GM18517 (cell line): ENCODE results near the gene PHOX2A.
A peak's percentile ranks its signal among the peaks of the same experiment; 100 is the strongest.
"Not testable (repeated sequence)": the region's sequence is repeated elsewhere in the genome, so short reads cannot be mapped to it uniquely, and the experiment has no call there.

Experiments used
- ATAC-seq: cut with Tn5 transposase; IDR thresholded peaks from one replicate; pipeline ENCODE4 v1.9.1; 2021; ENCODE audit warnings: mild to moderate bottlenecking, moderate library complexity; ENCODE audit not compliant: unreplicated experiment

Gene PHOX2A

DNA sequence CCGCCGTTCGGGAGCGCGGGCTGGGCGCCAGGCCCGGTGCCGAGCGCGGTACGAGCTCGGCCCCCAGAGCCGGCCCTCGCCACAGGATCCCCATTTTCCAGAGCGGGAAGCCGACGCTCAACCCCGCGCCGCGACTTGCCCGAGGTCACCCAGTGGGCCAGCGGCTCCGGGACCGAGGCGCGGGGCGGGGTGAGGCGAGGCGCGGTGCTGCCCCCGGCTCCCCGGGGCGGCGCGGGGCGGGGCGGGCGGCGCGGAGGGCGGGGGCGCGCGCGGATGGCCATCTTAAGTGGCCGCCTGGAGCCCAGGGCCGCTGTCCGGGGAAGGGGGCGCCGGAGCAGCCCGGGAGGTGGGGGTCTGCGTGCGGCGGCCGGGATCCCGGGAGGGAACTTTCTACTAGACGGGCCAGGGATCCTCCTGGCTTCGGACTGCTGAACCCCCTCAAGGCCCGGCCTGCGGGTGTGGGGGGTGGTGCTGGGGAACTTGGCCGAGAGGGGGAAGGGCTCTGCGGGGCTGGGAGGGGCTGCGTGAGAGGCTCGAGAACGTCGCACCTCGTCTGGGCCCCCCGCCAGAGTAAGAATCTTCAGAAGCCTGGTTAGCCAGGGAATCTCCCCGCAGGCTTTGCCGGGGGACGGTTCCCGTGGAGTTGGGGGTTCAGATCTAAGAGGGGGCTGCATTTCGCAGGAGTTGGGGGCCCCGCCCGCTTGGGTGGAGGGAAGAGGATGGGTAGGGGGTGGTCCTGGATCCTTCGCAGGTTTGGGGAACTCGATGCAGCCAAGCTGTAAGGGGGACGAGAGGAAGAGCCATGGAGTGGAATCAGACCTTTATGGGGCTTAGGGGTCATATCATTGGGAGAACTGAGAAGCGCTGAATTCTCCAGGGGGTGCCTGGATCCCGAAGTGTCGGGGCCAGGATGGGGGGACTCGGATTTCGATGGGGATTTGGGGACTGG lies 20.1 kb downstream of the PHOX2A start:
- peak; percentile 51 for ATAC-seq

DNA sequence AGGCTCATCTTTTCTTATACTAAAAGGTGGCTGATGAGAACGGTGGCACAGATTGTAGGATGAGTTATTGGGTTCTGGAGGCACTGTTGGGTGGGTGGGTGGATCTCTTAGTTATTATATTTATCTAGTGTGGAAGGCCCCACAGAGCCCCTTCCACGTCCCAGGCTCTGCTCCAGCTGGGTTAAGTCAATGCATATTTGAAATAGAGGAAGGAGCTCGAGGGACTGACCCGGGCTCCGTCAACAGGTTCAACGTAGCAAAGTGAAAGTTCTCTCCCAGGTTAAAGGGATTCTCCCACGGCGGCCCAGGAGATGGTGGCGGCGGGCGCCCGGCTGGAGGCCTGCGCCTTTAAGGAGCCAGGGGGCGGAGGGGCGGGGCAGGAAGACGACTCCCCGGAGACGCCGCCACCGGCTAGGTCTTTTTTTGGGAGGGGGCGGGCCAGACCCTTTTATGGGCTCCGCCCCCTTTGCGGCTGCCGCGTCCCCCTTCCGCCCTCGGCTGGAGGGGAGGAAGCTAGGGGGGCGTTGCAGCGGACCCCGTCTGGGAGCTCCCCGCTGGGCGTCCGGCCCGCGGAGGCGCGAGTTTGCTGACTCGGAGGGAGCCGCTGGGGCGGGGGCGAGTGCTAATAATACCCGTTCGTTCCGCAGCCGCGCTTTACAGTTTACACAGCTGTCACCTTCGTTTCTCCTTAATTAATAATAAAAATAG lies 20.9 kb downstream of the PHOX2A start:
- peak; percentile 71 for ATAC-seq

DNA sequence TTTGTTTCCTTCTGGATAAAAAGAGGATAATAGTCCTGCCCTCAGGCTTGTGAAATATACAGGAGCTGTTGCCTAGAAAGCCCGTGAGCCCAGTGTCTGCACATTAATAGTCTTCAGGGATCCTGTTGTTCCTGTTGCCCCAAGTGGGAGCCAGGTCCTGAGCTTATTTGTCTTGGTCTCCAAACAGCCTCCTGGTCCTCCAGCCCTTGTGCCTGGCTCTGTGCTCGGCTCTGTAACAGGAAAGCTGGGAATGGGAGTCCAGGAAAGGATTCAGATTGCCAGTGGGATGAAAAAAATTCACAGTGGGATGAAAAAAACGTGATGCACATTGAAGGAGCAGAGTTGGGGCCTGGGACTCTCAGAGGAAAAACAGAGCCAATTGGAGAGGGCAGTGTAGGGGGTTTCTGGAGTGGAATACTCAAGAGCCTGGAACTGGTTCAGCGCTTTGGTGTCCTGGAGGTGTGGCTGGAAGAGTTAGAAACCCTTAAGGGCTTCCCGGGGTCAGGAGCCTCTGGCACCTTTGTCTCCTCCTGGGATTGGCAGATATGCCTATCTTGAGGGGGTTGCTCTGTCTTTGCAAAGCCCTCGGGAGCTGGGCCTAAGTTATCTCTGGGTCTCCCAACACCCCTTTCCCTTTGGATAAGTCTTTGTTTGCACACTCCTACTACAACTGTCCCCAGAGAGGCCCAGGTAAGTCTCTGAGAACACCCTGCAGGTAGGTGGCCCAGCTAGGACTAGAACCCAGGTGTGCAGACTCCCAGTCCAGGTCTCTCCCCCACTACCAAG lies 21.7 kb downstream of the PHOX2A start:
- no peak for ATAC-seq

DNA sequence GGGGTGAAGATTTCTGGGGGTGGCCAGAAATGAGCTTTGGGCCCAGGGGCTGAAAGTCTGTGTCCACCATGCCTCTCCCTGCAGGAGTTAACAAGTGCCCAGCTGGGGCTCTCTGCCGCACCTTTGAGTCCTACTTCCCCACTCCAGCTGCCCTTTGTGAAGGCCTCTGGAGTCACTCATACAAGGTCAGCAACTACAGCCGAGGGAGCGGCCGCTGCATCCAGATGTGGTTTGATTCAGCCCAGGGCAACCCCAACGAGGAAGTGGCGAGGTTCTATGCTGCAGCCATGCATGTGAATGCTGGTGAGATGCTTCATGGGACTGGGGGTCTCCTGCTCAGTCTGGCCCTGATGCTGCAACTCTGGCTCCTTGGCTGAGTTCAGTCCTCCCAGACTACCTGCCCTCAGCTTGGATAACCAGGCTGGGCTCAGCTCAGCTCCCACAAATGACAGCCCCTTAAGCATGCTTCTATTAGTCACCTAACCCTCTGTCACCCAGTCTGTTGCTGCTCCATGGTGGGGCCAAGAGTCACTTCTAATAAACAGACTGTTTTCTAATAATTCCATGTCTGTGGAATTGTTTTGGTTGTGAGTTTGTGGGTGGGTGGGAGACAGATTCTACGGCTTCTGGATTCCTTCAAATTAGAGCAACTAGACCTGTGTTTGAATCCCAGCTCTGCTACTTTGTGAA lies 22.4 kb downstream of the PHOX2A start:
- ATAC-seq: no peak

DNA sequence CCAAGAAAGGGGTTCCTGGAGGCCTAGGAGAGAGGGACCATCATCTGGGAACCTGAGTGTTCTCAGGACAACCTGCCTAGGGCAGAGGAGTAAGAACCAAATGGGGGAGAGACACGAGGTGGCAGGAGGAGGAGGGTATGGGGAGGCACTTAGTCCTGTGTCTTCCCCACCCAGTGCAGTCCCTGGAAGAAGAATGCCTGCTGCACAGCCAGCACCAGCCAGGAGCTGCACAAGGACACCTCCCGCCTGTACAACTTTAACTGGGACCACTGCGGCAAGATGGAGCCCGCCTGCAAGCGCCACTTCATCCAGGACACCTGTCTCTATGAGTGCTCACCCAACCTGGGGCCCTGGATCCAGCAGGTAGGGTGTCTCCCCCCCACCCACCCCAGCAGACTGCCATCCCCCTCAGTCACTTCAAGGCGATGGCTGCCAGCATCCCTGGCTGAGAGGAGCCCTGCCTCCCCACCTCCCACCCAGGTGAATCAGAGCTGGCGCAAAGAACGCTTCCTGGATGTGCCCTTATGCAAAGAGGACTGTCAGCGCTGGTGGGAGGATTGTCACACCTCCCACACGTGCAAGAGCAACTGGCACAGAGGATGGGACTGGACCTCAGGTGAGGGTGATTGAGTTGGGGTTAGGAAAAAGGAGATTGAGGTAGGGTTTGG lies 23.1 kb downstream of the PHOX2A start:
- no peak for ATAC-seq

DNA sequence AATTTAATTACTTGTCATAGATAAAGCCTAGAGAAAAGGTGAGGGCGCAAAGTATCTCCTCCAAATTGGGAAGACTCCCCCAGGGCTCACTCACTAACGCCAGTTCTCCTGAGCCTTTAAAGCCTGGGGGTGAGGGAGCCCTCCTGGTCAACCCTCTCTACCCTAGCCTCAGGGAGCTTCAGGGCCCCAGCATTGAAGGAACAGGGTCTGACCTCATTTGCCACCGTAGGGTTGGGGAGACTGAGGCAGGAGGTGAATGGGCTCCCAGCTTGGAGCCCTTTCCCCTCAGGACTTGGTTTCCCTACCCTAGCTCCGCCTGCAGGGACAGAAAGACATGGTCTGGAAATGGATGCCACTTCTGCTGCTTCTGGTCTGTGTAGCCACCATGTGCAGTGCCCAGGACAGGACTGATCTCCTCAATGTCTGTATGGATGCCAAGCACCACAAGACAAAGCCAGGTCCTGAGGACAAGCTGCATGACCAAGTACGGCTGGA lies 25.7 kb downstream of the PHOX2A start:
- ATAC-seq: no peak

DNA sequence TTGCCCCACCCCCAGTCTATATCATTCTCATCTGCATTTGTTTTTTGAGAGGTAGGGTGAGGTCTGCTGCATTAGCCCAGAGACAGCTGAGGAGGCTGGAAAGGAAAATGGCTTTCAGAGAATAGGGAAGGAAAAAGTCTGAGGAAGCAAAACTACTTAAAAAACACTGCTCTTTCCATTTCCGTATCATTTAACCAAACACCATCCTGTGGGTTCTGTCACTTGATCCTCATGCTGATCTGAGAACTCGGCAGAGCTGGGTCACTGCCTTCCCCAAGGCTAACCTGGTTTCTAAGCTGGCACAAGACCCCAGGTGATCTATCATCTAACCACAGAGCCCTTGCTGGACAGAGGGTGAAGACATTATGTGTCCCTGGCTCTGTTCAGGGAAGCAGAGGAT lies 26.1 kb downstream of the PHOX2A start:
- no peak for ATAC-seq

DNA sequence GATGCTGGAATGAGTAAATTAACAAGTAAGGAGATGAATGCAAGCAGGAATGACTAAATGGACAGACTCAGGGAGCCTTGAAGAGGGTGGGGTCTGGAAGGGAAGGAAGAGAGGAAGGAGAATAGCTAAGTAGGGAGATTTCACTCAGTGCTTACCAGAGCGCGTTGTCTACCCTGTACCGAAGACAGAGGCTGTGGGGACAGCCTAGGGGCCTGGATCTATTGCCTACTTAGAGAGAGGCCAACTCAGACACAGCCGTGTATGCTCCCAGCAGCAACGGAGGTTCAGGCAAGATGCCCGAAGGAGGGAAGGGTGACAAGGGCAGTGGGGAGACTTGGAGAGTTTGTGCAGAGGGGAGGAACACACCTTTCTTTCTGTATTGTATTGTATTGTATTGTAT lies 27.3 kb downstream of the PHOX2A start, which contains the start of gene FOLR2:
FOLR2 (plus strand) TSS at position 157 of the 400 bp plus-strand sequence. CDS start 1,791 bp downstream, outside the sequence.
- ATAC-seq: no peak

DNA sequence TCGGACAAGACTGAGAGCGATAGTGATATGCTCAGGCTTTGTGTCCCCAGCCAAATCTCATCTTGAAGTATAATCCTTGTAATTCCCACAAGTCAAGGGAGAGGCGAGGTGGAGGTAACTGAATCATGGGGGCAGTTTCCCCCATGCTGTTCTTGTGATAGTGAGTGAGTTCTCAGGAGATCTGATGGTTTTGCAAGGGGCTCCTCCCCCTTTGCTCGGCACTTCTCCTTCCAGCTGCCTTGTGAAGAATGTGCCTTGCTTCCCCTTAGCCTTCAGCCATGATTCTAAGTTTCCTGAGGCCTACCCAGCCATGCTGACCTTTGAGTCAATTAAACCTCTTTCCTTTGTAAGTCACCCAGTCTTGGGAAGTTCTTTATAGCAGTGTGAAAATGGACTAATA lies 34.9 kb downstream of the PHOX2A start:
- ATAC-seq: no peak

DNA sequence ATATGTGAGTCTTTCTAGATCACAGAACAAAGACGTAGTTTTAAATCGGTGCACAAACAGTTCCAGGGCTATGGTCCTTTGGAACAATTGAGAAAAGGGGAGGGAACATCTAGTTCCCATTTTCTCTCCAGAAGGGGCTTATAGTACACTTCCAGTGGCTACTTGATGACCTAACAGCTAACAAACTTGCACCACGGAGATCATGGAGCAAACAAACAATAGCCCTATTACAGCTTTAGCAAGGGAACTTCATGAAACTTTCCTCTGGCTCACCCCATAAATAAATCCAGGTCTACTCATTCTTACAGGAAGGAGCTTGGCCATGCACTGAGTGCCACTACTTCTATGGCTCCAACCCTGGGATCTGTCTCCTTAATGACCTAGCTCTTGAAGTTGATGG lies 35.7 kb downstream of the PHOX2A start:
- no peak for ATAC-seq

DNA sequence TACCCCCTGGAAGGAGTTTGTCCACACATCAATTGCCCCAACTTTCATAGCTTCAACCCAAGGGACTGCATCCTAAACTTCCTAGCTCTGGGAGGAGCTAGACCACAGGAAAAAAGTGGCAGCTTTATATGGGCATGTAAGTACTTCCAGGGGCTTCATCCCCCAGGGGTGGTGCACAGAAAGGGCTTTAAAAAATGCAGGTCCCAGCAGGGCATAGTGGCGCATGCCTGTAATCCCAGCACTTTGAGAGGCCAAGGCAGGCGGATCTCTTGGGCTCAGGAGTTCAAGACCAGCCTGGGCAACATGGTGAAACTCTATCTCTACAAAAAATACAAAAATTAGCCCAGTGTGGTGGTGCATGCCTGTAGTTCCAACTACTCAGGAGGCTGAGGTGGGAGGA lies 37.2 kb downstream of the PHOX2A start:
- not testable (repeated sequence) for ATAC-seq

DNA sequence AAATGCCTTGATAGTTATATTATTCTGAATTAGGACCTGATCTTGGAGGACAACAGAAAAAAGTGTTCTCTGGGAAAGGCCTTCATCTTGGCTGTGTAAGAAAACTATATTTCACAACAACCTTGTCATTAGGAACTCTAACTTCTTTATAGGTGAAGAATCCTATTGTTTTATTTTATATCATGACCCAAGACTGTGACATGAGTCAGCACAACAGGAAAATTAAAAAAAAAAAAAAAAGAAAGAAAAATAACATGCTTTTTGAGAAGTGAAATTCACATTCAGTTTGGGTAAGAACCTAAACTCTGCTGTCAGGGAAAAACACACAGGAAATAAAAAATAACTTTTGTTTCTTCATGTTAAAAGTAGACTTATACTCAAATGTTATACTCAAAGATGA lies 39.1 kb downstream of the PHOX2A start:
- ATAC-seq: no peak

DNA sequence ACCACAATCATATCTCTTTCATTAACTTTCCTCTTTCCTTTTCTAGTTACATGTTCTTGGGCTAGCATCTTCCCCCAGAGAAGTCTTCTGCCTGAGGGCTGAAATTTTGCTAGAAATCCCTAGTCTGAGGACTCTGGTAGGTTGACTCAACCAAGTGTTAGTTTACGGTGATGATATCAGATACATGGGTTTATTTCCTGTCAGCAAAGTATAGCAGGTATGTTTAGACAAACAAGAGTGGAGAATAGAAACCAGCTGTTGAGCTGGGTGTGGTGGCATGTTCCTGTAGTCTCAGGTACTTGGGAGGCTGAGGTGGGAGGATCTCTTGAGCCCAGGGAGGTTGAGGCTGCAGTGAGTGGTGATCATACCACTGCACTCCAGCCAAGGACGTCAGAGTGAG lies 40.8 kb downstream of the PHOX2A start:
- ATAC-seq: no peak

DNA sequence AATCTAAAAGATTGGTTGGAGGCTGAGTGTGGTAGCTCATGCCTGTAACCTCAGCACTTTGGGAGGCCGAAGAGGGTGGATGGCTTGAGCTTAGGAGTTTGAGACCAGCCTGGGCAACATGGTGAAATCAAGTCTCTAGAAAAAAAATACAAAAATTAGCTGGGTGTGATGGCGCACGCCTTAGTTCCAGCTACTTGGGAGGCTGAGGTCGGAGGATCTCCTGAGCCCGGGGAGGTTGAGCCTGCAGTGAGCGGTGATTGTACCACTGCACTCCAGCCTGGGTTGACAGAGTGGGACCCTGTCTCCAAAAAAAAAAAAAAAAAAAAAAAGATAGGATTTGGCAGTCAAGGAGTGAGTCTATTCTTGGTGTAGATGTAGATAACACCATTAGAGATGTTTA lies 41.4 kb downstream of the PHOX2A start:
- ATAC-seq: no peak

DNA sequence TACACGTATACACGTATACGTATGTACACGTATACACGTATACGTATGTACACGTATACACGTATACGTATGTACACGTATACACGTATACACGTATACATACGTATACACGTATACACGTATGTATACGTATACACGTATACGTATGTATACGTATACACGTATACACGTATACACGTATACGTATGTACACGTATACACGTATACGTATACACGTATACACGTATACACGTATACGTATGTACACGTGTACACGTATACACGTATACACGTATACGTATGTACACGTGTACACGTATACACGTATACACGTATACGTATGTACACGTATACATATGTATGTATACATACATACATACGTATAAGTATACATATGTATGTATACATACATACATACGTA lies 42.5 kb downstream of the PHOX2A start:
- not testable (repeated sequence) for ATAC-seq

DNA sequence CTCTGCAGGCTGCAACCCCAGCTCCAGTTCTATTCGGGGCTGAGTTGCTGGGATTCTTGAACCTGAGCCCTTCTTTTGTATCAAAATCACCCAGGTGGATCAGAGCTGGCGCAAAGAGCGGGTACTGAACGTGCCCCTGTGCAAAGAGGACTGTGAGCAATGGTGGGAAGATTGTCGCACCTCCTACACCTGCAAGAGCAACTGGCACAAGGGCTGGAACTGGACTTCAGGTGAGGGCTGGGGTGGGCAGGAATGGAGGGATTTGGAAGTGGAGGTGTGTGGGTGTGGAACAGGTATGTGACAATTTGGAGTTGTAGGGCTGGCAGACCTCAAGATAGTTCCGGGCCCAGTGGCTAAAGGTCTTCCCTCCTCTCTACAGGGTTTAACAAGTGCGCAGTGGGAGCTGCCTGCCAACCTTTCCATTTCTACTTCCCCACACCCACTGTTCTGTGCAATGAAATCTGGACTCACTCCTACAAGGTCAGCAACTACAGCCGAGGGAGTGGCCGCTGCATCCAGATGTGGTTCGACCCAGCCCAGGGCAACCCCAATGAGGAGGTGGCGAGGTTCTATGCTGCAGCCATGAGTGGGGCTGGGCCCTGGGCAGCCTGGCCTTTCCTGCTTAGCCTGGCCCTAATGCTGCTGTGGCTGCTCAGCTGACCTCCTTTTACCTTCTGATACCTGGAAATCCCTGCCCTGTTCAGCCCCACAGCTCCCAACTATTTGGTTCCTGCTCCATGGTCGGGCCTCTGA lies 48.3 kb downstream of the PHOX2A start:
- no peak for ATAC-seq

DNA sequence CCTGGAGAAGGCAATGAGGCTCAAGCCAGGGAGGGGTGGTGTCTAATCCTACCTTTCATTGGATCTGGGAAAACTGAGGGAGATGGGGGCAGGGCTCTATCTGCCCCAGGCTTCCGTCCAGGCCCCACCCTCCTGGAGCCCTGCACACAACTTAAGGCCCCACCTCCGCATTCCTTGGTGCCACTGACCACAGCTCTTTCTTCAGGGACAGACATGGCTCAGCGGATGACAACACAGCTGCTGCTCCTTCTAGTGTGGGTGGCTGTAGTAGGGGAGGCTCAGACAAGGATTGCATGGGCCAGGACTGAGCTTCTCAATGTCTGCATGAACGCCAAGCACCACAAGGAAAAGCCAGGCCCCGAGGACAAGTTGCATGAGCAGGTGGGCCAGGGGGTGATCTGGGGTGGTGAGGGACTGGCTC lies 52.0 kb downstream of the PHOX2A start, which contains the start of gene FOLR1:
FOLR1 (plus strand) TSS at position 180 of the 421 bp plus-strand sequence; CDS start at position 214, 34 bp downstream.
- no peak for ATAC-seq

DNA sequence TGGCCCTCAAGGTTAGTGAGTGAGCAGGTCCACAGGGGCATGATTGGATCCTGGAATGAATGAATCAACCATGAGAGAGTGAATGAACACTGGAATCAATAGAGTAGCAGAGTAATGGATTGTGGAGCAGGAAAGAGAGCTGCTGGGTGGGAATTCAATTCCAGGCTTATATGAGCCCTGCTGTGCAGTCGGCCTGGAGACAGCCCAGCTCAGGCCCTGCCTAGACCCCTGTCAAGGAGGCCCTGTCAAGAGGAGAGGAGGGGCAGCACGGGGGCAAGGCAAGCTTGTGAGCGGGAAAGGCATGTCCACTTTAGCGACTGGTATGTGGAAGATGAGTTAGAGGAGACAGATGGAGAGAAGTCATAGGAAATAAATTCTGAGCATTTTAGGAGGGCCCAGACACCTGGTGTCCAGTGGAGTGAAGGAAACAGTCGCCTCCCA lies 53.3 kb downstream of the PHOX2A start:
- no peak for ATAC-seq
